ENCODE results near the gene ITPR2.
"Not testable (repeated sequence)": the region's sequence is repeated elsewhere in the genome, so short reads cannot be mapped to it uniquely, and the experiment has no call there.

The ITPR2 gene

DNA sequence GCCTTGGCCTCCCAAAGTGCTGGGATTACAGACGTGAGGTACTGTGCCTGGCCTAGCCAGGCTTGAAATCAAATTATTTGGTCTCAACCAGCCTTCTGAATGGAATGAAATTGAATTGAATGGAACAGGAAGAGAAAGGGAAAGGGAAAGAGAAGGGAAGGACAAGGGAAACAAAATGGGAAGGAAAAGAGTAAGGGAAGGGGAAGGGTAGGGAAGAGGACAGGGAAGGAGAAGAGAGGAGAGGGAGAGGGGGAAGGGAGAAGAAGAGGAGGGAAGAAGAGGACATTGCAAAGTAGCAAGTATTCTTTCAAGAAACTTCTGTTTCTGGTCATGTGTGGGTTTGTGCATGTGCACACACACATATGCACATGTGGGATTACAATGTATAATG is 97.8 kb downstream of the ITPR2 start:
- H3K4me3 ChIP-seq (ENCODE audit: low read depth, low read length), result no peak overlapping the region
- TF ChIP-seq, protein P1, sequence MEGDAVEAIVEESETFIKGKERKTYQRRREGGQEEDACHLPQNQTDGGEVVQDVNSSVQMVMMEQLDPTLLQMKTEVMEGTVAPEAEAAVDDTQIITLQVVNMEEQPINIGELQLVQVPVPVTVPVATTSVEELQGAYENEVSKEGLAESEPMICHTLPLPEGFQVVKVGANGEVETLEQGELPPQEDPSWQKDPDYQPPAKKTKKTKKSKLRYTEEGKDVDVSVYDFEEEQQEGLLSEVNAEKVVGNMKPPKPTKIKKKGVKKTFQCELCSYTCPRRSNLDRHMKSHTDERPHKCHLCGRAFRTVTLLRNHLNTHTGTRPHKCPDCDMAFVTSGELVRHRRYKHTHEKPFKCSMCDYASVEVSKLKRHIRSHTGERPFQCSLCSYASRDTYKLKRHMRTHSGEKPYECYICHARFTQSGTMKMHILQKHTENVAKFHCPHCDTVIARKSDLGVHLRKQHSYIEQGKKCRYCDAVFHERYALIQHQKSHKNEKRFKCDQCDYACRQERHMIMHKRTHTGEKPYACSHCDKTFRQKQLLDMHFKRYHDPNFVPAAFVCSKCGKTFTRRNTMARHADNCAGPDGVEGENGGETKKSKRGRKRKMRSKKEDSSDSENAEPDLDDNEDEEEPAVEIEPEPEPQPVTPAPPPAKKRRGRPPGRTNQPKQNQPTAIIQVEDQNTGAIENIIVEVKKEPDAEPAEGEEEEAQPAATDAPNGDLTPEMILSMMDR (IDR thresholded peaks at IDR 0.05; ENCODE audit: borderline replicate concordance, insufficient read depth, low read depth, low read length), result no peak

DNA sequence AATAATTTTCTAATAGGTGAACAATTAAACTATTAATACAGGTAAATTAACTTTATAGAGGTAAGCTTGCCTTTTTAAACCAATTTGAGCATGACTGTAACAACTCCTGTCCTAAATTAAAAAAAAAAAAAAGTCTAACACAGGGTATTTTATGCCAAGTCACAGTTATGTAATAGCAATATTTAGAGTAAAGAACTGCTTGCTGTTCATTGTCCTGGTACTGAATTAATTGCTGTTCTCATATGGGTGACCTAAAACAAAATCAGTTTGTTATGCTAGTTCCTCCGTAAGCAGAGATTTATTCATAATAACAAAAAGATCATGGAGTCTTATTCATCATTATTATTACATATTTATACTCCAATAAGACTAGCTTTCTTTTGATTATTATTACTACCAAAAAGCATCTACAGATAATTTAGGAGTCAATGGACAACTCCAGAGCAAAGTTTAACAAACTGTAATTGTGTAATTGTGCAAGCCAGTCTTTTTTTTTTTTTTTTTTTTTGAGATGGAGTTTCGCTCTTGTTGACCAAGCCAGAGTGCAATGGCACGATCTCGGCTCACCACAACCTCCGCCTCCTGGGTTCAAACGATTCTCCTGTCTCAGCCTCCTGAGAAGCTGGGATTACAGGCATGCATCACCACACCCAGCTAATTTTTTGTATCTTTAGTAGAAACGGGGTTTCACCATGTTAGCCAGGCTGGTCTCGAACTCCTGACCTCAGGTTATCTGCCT is 98.3 kb downstream of the ITPR2 start:
- H3K4me3 ChIP-seq (ENCODE audit: low read depth, low read length), result no peak overlapping the region
- TF ChIP-seq, protein P1 (IDR thresholded peaks at IDR 0.05; ENCODE audit: borderline replicate concordance, insufficient read depth, low read depth, low read length), result no peak

DNA sequence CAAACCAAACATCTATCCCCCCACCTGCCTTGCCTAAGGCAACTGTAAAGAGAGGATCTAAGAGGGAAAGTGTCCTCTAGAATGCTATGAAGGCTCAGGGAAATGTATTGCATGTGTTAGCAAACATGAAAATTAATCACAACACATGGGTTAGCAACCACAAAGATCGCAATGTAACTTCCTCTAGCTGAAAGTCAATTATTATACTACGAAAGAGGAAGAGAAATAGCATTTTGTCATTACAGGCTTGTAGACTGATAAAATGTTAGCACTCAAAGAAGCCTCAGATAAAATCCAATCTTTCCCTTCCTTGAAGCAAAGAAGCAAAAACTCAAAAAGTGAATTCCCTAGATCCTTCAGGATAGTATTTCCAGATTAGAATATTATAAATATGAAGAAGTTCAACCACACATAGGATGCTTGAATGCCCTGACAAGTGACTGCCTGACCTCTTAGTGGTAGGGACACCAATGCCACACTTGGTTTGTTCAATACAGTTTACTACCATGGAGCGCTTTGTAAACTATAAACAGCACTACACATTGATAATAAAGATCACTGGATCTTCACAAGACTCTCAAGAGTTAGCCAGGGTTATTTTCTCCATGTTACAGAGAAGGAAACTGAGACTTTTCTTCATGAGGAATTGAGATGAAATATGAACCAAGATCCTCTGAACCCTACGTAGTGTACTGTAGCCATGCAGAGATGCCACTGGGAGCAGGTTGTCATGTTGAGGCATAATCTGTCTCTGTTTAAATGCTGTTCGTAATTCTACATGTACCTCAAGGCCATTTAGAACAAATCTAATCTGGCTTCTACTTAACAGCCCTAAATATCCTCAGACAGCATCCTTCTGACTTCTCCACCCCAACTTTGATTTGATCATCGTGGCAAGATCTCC is 100.7 kb downstream of the ITPR2 start:
- no peak overlapping the region for H3K4me3 ChIP-seq (ENCODE audit: low read depth, low read length)

DNA sequence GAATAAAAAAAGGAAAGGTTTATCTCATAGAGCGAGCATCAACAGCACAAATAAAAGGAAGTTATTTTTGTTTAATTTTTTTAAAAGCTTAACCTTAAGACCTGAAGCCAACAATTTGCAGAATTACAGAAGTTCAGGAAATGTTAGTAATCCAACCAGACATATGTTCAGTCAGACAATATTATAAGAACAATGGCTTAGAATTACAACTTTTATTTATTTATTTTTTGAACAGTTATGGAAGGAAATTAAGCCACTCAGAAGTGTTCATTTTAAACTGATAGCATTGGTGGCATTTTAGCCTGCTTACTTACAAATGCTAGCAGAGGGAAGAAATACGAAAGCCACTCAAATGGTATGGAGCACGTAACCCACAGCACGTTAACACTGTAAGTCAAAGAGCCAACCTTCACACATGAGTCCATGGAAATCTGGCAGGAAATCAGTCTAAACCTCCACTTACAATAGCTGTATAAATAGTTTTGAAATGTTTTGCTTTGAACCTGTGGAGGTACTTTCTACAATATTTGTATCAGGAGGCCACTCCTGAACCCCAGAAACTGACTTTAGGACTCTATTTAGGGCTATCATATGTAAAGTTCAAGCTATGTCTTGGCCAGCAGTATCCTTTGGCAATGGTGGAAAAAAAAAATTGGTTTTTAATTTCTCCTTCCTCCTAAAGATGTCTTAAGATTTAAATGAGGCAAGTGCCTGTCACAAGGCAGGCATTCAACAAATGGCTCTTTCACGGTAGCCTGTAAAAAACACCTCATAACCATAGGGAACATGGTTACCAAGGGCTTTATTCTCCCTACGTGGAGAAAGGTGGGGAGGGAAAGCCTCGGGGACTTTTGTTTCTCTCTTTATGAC is 102.3 kb downstream of the ITPR2 start:
- TF ChIP-seq, protein P1 (IDR thresholded peaks at IDR 0.05; ENCODE audit: borderline replicate concordance, insufficient read depth, low read depth, low read length), result no peak
- H3K4me3 ChIP-seq (ENCODE audit: low read depth, low read length), result no peak overlapping the region

More for the DNA sequence above, 100.7 kb downstream of the ITPR2 start:
- TF ChIP-seq, protein P1 (IDR thresholded peaks at IDR 0.05; ENCODE audit: borderline replicate concordance, insufficient read depth, low read depth, low read length), result no peak

DNA sequence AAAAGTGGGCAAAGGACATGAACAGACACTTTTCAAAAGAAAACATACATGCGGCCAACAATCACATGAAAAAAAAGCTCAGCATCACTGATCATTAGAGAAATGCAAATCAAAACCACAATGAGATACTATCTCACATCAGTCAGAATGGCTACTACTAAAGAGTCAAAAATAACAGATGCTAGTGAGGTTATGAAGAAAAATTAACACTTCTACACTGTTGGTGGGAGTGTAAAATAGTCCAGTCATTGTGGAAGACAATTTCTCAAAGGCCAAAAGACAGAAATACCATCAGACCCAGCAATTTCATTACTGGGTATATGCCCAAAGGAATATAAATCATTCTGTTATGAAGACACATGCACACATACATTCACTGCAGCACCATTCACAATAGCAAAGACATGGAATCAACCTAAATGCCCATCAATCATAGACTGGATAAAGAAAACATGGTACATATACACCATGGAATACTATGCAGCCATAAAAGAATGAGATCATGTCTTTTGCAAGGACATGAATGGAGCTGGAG is 103.8 kb downstream of the ITPR2 start:
- H3K4me3 ChIP-seq (ENCODE audit: low read depth, low read length), result not testable (repeated sequence)

DNA sequence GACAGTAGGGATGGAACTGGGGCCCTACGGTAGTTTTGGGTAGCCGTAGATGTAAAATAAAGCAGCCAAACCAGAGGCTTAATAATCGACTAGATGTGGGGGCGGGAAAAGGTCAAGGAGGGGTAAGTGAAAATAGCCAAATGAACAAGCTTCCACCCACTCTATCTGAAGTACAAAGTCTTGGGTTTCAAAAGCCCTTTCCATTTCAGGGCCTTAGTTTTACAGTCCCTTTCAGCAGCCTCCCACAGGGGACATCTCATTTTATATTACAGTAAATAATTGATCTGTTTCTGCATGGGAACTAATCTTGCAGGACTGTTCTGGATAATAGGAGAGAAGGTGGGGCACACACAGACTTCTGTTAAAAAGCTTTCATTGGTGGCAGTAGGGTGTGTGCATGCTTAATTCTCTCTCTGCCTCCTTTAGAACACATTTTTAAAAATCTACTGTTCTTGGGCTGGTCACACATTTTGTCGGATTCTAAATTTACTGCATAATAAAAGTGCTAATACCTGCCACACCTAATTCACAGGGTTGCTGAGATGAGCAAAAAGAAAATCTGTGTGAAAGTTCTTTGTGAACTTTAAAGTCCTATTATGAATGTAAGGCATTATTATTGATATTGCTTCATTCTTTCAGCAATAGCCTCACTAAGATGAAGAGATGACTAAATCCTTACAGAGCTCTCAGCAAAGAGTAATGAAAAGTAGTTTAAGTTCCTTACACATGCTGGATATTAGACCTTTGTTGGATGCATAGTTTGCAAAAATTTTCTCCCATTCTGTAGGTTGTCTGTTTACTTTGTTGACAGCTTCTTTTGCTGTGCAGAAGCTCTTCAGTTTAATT is 104.6 kb downstream of the ITPR2 start:
- TF ChIP-seq, protein P1 (IDR thresholded peaks at IDR 0.05; ENCODE audit: borderline replicate concordance, insufficient read depth, low read depth, low read length), result no peak
- H3K4me3 ChIP-seq (ENCODE audit: low read depth, low read length), result no peak overlapping the region

All from GM12875 (cell line).